Measurements from ENCODE around the gene TAC3. TPM values are rescaled to one million over a fixed set of nuclear protein-coding genes. Genes with fewer than 3 reads are reported as not detected.

TAC3 gene
- total RNA-seq, 2 experiments from 2014 or later, result not detected

DNA sequence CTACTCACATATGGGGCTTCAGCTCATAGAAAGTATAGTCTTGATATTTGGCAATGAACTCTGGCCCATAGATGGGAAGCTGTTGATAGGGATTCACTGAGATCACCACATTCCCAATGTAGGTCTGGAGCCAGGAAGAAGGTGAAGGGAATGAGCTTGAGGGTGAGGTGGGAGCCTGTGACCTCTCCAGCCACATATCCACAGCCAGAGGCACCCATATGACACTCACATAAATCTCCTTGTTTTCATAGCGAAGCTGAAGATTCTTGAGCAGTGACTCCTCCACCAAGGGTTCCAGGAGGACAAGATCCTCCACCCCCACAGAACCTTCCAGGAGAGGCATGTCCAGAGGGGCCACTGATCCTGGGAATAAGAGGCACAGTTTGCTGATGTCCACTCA, 31.7 kb upstream of the TAC3 start:
- intact Hi-C loops (cut with micrococcal nuclease), result loop anchor here (1.0 to 2.0 kb wide), 2 partner anchors 17 to 40 kb away; no protein-coding TSS in a partner anchor
- H3K9me3 Mint-ChIP-seq, result no peaks in the 10 kb centered on the region
- ChIA-PET CTCF (interaction anchor here (0.8 to 5.7 kb wide), 10 partner anchors 13 to 64 kb away, joined by 3 to 42 read pairs (median 5); partner anchors contain the start of gene STAT6), POLR2A (interaction anchor here (1.1 to 1.4 kb wide), 2 partner anchors 49 to 64 kb away, joined by 3 to 4 read pairs; partner anchors contain the start of gene STAT6)
- H3K27me3 Mint-ChIP-seq, result no peaks in the 10 kb centered on the region
- no peak overlapping the region for H3K27ac Mint-ChIP-seq
- no peaks in the 10 kb centered on the region for H3K36me3 Mint-ChIP-seq
- H3K4me1 Mint-ChIP-seq (ENCODE audit: low read depth), result peaks cover 21% of the 10 kb centered on the region
- no peak overlapping the region for H3K4me3 Mint-ChIP-seq
- no peak for DNase-seq

GRCh38 chr12:57046947-57047890, 30.9 kb upstream of the TAC3 start:
- Mint-ChIP-seq H3K4me3 (peak overlapping the region; percentile 28), H3K4me1 (ENCODE audit: low read depth) (peaks cover 21% of the 10 kb centered on the region), H3K9me3 (no peaks in the 10 kb centered on the region), H3K27me3 (no peaks in the 10 kb centered on the region), H3K27ac (peak overlapping the region; percentile 65), H3K36me3 (no peaks in the 10 kb centered on the region)
- CTCF ChIA-PET, result interaction anchor here (0.9 to 5.7 kb wide), 11 partner anchors 11 to 77 kb away, joined by 3 to 42 read pairs (median 4); partner anchors contain the start of gene STAT6
- intact Hi-C loops (cut with micrococcal nuclease), result loop anchor here (1.0 to 2.0 kb wide), 2 partner anchors 18 to 39 kb away; no protein-coding TSS in a partner anchor
- peak; percentile 83 for DNase-seq
- POLR2A ChIA-PET, result interaction anchor here (0.7 to 1.4 kb wide), 4 partner anchors 19 to 64 kb away, joined by 3 to 4 read pairs (median 3); partner anchors contain the start of genes STAT6 and TAC3

GRCh38 chr12:57046086-57046791, 29.9 kb upstream of the TAC3 start:
- ChIA-PET POLR2A (interaction anchor here (0.7 to 1.1 kb wide), 2 partner anchors 18 to 30 kb away, joined by 3 read pairs; partner anchors contain the start of gene TAC3), CTCF (interaction anchor here (0.9 to 1.7 kb wide), 4 partner anchors 10 to 78 kb away, joined by 3 to 6 read pairs (median 4); no protein-coding TSS in a partner anchor)
- no peaks in the 10 kb centered on the region for H3K9me3 Mint-ChIP-seq
- DNase-seq, result no peak
- H3K27me3 Mint-ChIP-seq, result no peaks in the 10 kb centered on the region
- H3K4me3 Mint-ChIP-seq, result no peak overlapping the region
- H3K4me1 Mint-ChIP-seq (ENCODE audit: low read depth), result peaks cover 21% of the 10 kb centered on the region
- no peaks in the 10 kb centered on the region for H3K36me3 Mint-ChIP-seq
- intact Hi-C loops (cut with micrococcal nuclease), result loop anchor here (2.0 kb wide), 1 partner anchor 19 kb away; no protein-coding TSS in a partner anchor
- no peak overlapping the region for H3K27ac Mint-ChIP-seq

- CTCF ChIA-PET, result no interaction called here
- POLR2A ChIA-PET, result no interaction called here
- H3K9me3 Mint-ChIP-seq, result no peaks in the 10 kb centered on the region
- intact Hi-C loops (cut with micrococcal nuclease), result loop anchor here (2.0 kb wide), 1 partner anchor 14 kb away; no protein-coding TSS in a partner anchor
- no peak for DNase-seq
- no peak overlapping the region for H3K27ac Mint-ChIP-seq
- no peaks in the 10 kb centered on the region for H3K27me3 Mint-ChIP-seq
- H3K4me3 Mint-ChIP-seq, result no peak overlapping the region
- peaks cover 21% of the 10 kb centered on the region for H3K4me1 Mint-ChIP-seq (ENCODE audit: low read depth)
- H3K36me3 Mint-ChIP-seq, result no peaks in the 10 kb centered on the region
Observed at GRCh38 chr12:57044889-57045288, 28.6 kb upstream of the TAC3 start.

- ChIA-PET CTCF (no interaction called here), POLR2A (no interaction called here)
- no peaks in the 10 kb centered on the region for H3K9me3 Mint-ChIP-seq
- peaks cover 21% of the 10 kb centered on the region for H3K4me1 Mint-ChIP-seq (ENCODE audit: low read depth)
- intact Hi-C loops (cut with micrococcal nuclease), result loop anchor here (2.0 kb wide), 1 partner anchor 14 kb away; no protein-coding TSS in a partner anchor
- no peak for DNase-seq
- no peak overlapping the region for H3K27ac Mint-ChIP-seq
- H3K36me3 Mint-ChIP-seq, result no peaks in the 10 kb centered on the region
- H3K4me3 Mint-ChIP-seq, result no peak overlapping the region
- no peaks in the 10 kb centered on the region for H3K27me3 Mint-ChIP-seq
Observed at GRCh38 chr12:57044468-57044867, 28.1 kb upstream of the TAC3 start.

DNA sequence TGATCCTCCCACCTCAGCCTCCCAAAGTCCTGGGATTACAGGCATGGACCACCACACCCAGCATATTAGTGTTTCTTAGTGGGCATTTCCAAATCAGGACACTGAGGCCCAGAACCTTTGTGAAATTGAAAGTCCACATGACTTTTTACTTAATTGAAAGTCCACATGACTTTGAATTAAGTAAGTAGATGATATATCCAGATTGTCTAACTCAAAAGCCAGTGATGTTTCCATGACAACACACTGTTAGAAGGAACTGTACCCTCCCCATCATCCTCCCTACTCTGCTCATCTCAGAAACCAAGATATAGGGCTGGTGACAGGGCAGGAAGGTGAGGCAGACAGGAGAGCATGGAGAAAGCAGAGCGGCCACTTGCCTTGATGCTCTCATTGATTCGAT, 26.4 kb upstream of the TAC3 start:
- POLR2A ChIA-PET, result no interaction called here
- CTCF ChIA-PET, result interaction anchor here (1.3 to 1.6 kb wide), 2 partner anchors 27 to 55 kb away, joined by 4 to 5 read pairs; no protein-coding TSS in a partner anchor

DNA sequence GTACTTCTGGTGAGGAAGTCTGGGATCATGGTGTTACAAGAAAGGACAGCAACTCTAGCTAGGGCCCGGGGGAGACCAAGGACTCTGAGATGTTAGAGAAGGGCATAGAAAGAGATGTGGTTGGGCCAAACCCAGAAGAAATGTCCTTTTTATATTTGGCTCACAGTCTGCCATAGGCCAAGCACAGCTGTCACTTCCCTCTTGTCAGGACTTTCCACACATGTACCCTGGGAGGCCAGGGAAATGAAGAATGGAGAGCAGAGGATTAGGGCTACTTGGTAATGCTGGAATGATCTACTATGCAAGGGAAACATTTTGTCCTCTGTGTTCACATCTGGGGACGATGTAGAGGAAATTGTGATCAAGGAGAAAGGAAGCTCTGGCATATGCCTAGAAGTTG, 24.4 kb upstream of the TAC3 start:
- Mint-ChIP-seq H3K27me3 (no peaks in the 10 kb centered on the region), H3K4me3 (no peak overlapping the region), H3K27ac (no peak overlapping the region), H3K9me3 (no peaks in the 10 kb centered on the region), H3K4me1 (ENCODE audit: low read depth) (no peaks in the 10 kb centered on the region), H3K36me3 (no peaks in the 10 kb centered on the region)
- CTCF ChIA-PET, result interaction anchor here (1.2 to 1.9 kb wide), 2 partner anchors 22 to 39 kb away, joined by 4 to 8 read pairs; no protein-coding TSS in a partner anchor
- DNase-seq, result no peak
- intact Hi-C loops (cut with micrococcal nuclease), result no loop called here
- POLR2A ChIA-PET, result no interaction called here

More for the DNA sequence above, 26.4 kb upstream of the TAC3 start:
- Mint-ChIP-seq H3K36me3 (no peaks in the 10 kb centered on the region), H3K4me3 (no peak overlapping the region), H3K27ac (no peak overlapping the region), H3K4me1 (ENCODE audit: low read depth) (peaks cover 15% of the 10 kb centered on the region), H3K9me3 (no peaks in the 10 kb centered on the region), H3K27me3 (no peaks in the 10 kb centered on the region)
- intact Hi-C loops (cut with micrococcal nuclease), result no loop called here
- DNase-seq, result no peak

DNA sequence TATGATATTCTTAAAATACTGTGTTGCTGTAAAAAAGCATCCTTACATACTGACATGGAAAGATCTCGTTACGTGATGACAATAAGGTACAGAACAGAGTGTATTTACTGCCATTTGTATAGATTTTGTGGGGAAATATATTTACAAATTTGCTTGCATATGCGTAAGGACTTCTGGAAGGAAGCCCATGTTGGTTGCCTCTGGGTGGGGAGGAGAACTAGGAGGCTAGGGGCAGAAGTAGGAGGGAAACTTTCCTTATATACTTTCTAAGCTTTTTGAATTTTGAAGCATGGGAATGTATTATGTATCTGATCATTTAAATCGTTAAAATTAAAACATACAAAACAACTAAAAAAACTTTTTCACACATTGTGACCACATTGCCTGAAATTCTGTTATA, 23.9 kb upstream of the TAC3 start:
- H3K36me3 Mint-ChIP-seq, result no peaks in the 10 kb centered on the region
- no peak for DNase-seq
- H3K27me3 Mint-ChIP-seq, result no peaks in the 10 kb centered on the region
- no peak overlapping the region for H3K4me3 Mint-ChIP-seq
- no peaks in the 10 kb centered on the region for H3K9me3 Mint-ChIP-seq
- H3K27ac Mint-ChIP-seq, result no peak overlapping the region
- intact Hi-C loops (cut with micrococcal nuclease), result no loop called here
- H3K4me1 Mint-ChIP-seq (ENCODE audit: low read depth), result no peaks in the 10 kb centered on the region
- ChIA-PET POLR2A (no interaction called here), CTCF (interaction anchor here (1.2 to 1.9 kb wide), 2 partner anchors 23 to 39 kb away, joined by 4 to 8 read pairs; no protein-coding TSS in a partner anchor)

- H3K27ac Mint-ChIP-seq, result no peak overlapping the region
- no peaks in the 10 kb centered on the region for H3K27me3 Mint-ChIP-seq
- no peak overlapping the region for H3K4me3 Mint-ChIP-seq
- H3K9me3 Mint-ChIP-seq, result no peaks in the 10 kb centered on the region
- no peaks in the 10 kb centered on the region for H3K36me3 Mint-ChIP-seq
- H3K4me1 Mint-ChIP-seq (ENCODE audit: low read depth), result no peaks in the 10 kb centered on the region
- DNase-seq, result no peak
- POLR2A ChIA-PET, result no interaction called here
- intact Hi-C loops (cut with micrococcal nuclease), result no loop called here
- CTCF ChIA-PET, result interaction anchor here (0.9 kb wide), 1 partner anchor 32 kb away, joined by 4 read pairs; no protein-coding TSS in a partner anchor
Observed at GRCh38 chr12:57039016-57039798, 22.9 kb upstream of the TAC3 start.

GRCh38 chr12:57037264-57037663, 20.9 kb upstream of the TAC3 start:
- intact Hi-C loops (cut with micrococcal nuclease), result no loop called here
- Mint-ChIP-seq H3K27me3 (no peaks in the 10 kb centered on the region), H3K9me3 (no peaks in the 10 kb centered on the region), H3K4me3 (no peak overlapping the region), H3K4me1 (ENCODE audit: low read depth) (no peaks in the 10 kb centered on the region), H3K36me3 (no peaks in the 10 kb centered on the region), H3K27ac (no peak overlapping the region)
- ChIA-PET CTCF (interaction anchor here (1.5 to 2.2 kb wide), 2 partner anchors 12 to 26 kb away, joined by 3 to 6 read pairs; partner anchors contain the start of gene MYO1A), POLR2A (no interaction called here)
- DNase-seq, result no peak

DNA sequence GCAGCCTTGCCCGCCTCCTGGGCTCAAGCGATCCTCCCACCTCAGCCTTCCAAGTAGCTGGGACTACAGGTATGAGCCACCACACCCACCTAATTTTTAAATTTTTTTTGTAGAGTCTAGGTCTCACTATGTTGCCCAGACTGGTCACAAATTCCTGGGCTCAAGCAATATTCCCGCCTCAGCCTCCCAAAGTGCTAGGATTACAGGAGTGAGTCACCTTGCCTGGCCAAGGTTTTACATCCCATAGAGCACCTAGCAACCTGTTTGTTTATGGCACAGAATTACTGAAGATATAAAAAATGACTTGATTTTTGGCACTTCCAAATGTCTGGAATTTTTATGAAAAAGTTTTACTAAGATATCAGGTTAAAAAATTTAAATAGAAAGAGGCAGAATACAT, 17.1 kb upstream of the TAC3 start:
- POLR2A ChIA-PET, result no interaction called here
- intact Hi-C loops (cut with micrococcal nuclease), result no loop called here
- H3K27me3 Mint-ChIP-seq, result no peaks in the 10 kb centered on the region
- DNase-seq, result no peak
- no peak overlapping the region for H3K4me3 Mint-ChIP-seq
- H3K4me1 Mint-ChIP-seq (ENCODE audit: low read depth), result peaks cover 15% of the 10 kb centered on the region
- H3K36me3 Mint-ChIP-seq, result no peaks in the 10 kb centered on the region
- H3K9me3 Mint-ChIP-seq, result no peaks in the 10 kb centered on the region
- CTCF ChIA-PET, result interaction anchor here (0.7 to 1.4 kb wide), 3 partner anchors 31 to 154 kb away, joined by 3 read pairs; no protein-coding TSS in a partner anchor
- H3K27ac Mint-ChIP-seq, result no peak overlapping the region

Data from activated CD4-positive, alpha-beta memory T cell treated with anti-CD3 and anti-CD28 coated beads for 36 hours (primary cell).